Gastroesophageal sphincter (tissue), 3 donors: ENCODE data around the gene MECR.

Experiments
- CTCF ChIP-seq, 4 experiments: fragments of 200-600 bp in 2 of 4; fragments of 450-650 bp in 2 of 4; sonication (generic) in 1 of 4; IDR thresholded peaks; one replicate each; pipeline ENCODE4 v1.5.1; 2017 to 2019; ENCODE audit warnings: antibody characterized with exemption in 4 of 4, mild to moderate bottlenecking in 2 of 4, moderate library complexity in 2 of 4
- EP300 ChIP-seq: sonication (generic); formaldehyde crosslinking; IDR thresholded peaks from one replicate; pipeline ENCODE4 v1.6.1; 2017; ENCODE audit warnings: antibody characterized with exemption, mild to moderate bottlenecking
- POLR2A ChIP-seq, 2 donors: fragments of 450-650 bp; IDR thresholded peaks; one replicate each; pipeline ENCODE4 v1.6.1; 2017; ENCODE audit warnings: antibody characterized with exemption in 2 of 2, mild to moderate bottlenecking in 2 of 2, moderate library complexity in 1 of 2
- POLR2AphosphoS5 ChIP-seq: sonication (generic); formaldehyde crosslinking; IDR thresholded peaks from one replicate; pipeline ENCODE4 v1.6.1; 2017; ENCODE audit warnings: antibody characterized with exemption

GRCh38 chr1:29183287-29183686 lies 47.4 kb downstream of the MECR start:
- TF ChIP-seq CTCF (IDR thresholded peaks at IDR 0.05) (no peak), POLR2AphosphoS5 (no peak), POLR2A (IDR thresholded peaks at IDR 0.05) (no peak), EP300 (no peak)
